Stromal cell of bone marrow (primary cell): ENCODE data around the gene GALNT12.
A peak's percentile ranks its signal among the peaks of the same experiment; 100 is the strongest.

Source experiments
- DNase-seq: peaks from one replicate; pipeline ENCODE4 v3.0.0-alpha.2; 2012; ENCODE audit warnings: low read depth

The GALNT12 gene

GRCh38 chr9:98861781-98862504, 54.5 kb downstream of the GALNT12 start:
- peak; percentile 85 for DNase-seq

- DNase-seq = no peak
These were observed 55.5 kb downstream of the GALNT12 start for GRCh38 chr9:98862936-98863335.

GRCh38 chr9:98864281-98865174, 57.1 kb downstream of the GALNT12 start:
- DNase-seq = no peak

GRCh38 chr9:98865284-98865875, 57.9 kb downstream of the GALNT12 start:
- DNase-seq = no peak

GRCh38 chr9:98866435-98867102, 59.1 kb downstream of the GALNT12 start:
- DNase-seq = no peak

- no peak for DNase-seq
These were observed 59.6 kb downstream of the GALNT12 start for GRCh38 chr9:98867103-98867428.

- peak; percentile 94 for DNase-seq
These were observed 60.1 kb downstream of the GALNT12 start for GRCh38 chr9:98867429-98868168.

- no peak for DNase-seq
These were observed 61.7 kb downstream of the GALNT12 start for GRCh38 chr9:98869078-98869745.

- DNase-seq = no peak
These were observed 62.4 kb downstream of the GALNT12 start for GRCh38 chr9:98869866-98870265.

GRCh38 chr9:98870782-98871557, 63.5 kb downstream of the GALNT12 start:
- DNase-seq = no peak

- DNase-seq = no peak
These were observed 64.1 kb downstream of the GALNT12 start for GRCh38 chr9:98871558-98872065.

- DNase-seq = no peak
These were observed 66.1 kb downstream of the GALNT12 start for GRCh38 chr9:98873526-98873925.

GRCh38 chr9:98873951-98874371, 66.5 kb downstream of the GALNT12 start:
- peak; percentile 65 for DNase-seq

- no peak for DNase-seq
These were observed 67.3 kb downstream of the GALNT12 start for GRCh38 chr9:98874721-98875255.

- no peak for DNase-seq
These were observed 68.1 kb downstream of the GALNT12 start for GRCh38 chr9:98875536-98875935.

- DNase-seq = no peak
These were observed 69.8 kb downstream of the GALNT12 start for GRCh38 chr9:98877311-98877710.

- no peak for DNase-seq
These were observed 71.9 kb downstream of the GALNT12 start for GRCh38 chr9:98879094-98879962.

- no peak for DNase-seq
These were observed 72.5 kb downstream of the GALNT12 start for GRCh38 chr9:98879963-98880310.
